ENCODE results near the gene CACNA1S. TPM values are rescaled to one million over a fixed set of nuclear protein-coding genes. Genes with fewer than 3 reads are reported as not detected.

CACNA1S gene
- total and polyA plus RNA-seq, 2 donors (not counting 1 experiment from before 2014, with no cell fraction given), result not detected

DNA sequence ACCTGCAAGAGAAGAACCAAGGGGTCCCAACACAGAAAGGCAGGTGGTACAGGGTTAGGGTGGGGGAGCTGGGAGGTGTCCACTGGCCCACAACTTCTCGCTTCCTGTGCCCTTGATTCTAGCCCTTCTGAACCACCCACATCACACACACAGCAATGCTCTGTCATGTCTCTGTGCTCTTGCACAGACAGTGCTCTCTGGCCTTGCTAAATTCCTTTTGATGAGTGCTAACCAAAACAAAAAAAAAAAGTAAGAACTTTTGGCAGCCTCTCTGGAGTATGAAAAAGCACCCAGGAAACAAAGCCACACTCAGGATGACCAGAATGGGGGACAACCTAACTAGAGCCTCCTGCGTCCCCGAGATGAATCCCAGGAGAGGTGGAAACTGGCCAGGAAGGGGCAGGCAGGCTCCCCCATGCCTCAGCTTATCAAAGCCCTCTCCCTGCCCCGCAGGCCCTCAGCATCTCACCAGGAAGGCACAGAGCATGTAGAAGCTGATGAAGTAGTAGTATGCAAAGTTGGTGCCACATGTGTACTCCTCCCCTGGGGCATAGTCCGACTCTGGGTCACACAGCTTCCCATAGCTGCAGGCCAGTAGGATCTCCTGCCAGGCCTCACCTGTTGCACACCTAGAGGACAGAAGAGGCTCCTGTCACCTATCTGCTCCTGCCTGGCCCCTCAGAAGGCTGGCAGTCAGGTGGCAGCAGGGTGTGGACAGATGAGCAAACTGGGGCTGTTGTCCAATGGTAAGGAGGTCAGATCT, 61.5 kb downstream of the CACNA1S start:
- Histone ChIP-seq H3K4me2 (replicated peaks; ENCODE audit: low read depth, low read length, poor library complexity, severe bottlenecking) (peak overlapping the region; percentile 11), H3K4me3 (ENCODE audit: control extremely low read depth in 1 of 5, extremely low read depth in 1 of 5, insufficient read depth in 1 of 5, low read depth in 2 of 5, low read length in 4 of 5) (no peak overlapping the region), H3K9ac (ENCODE audit: low read length) (no peak overlapping the region), H4K20me1 (ENCODE audit: control insufficient read depth, insufficient read depth, low read length, poor library complexity, severe bottlenecking) (no peaks in the 10 kb centered on the region), H3K79me2 (ENCODE audit: control insufficient read depth, insufficient read depth, low read length) (no peaks in the 10 kb centered on the region), H3K27me3 (replicated peaks in 1 of 4; ENCODE audit: control extremely low read depth in 1 of 4, control insufficient read depth in 3 of 4, insufficient read depth in 4 of 4, low read length in 3 of 4) (peaks cover 0 to 5% (median 1%) of the 10 kb centered on the region in 4 experiments), H3K4me1 (ENCODE audit: control insufficient read depth in 2 of 2, insufficient read depth in 2 of 2, low read length in 2 of 2) (peaks cover 17 to 50% of the 10 kb centered on the region in 2 donors), H2AFZ (ENCODE audit: insufficient read depth, low read depth, low read length, poor library complexity, severe bottlenecking) (peak overlapping the region; percentile 23), H3K36me3 (replicated peaks in 1 of 2; ENCODE audit: control extremely low read depth in 1 of 2, control insufficient read depth in 1 of 2, extremely low read depth in 1 of 2, insufficient read depth in 2 of 2, low read length in 1 of 2) (no peaks in the 10 kb centered on the region), H3K27ac (ENCODE audit: low read length in 2 of 2) (no peak overlapping the region), H3K9me3 (ENCODE audit: control extremely low read depth in 1 of 3, control insufficient read depth in 2 of 3, insufficient read depth in 1 of 3, low read length in 2 of 3) (no peaks in the 10 kb centered on the region)
- ChIA-PET CTCF (interaction anchor here (0.6 to 15.0 kb wide), 5 partner anchors 8 to 199 kb away, joined by 3 to 303 read pairs (median 5); no protein-coding TSS in a partner anchor), POLR2A (no interaction called here)
- no peak for TF ChIP-seq EZH2 (IDR thresholded peaks at IDR 0.05; ENCODE audit: borderline replicate concordance, insufficient read depth, low read depth, low read length, poor library complexity, severe bottlenecking)
- TF ChIP-seq, protein P1, sequence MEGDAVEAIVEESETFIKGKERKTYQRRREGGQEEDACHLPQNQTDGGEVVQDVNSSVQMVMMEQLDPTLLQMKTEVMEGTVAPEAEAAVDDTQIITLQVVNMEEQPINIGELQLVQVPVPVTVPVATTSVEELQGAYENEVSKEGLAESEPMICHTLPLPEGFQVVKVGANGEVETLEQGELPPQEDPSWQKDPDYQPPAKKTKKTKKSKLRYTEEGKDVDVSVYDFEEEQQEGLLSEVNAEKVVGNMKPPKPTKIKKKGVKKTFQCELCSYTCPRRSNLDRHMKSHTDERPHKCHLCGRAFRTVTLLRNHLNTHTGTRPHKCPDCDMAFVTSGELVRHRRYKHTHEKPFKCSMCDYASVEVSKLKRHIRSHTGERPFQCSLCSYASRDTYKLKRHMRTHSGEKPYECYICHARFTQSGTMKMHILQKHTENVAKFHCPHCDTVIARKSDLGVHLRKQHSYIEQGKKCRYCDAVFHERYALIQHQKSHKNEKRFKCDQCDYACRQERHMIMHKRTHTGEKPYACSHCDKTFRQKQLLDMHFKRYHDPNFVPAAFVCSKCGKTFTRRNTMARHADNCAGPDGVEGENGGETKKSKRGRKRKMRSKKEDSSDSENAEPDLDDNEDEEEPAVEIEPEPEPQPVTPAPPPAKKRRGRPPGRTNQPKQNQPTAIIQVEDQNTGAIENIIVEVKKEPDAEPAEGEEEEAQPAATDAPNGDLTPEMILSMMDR (IDR thresholded peaks at IDR 0.05), result no peak
- H3K4me1 Mint-ChIP-seq, result peaks cover 41% of the 10 kb centered on the region
- ATAC-seq (ENCODE audit: low read depth) (peak; percentile 53), DNase-seq (peak; percentile 25)
- H3K4me3 Mint-ChIP-seq, result no peak overlapping the region
- no peaks in the 10 kb centered on the region for H3K9me3 Mint-ChIP-seq (ENCODE audit: insufficient read depth)
- intact Hi-C loops (cut with micrococcal nuclease), result no loop called here
- no peaks in the 10 kb centered on the region for H3K27me3 Mint-ChIP-seq
- no peak overlapping the region for H3K27ac Mint-ChIP-seq
- WGBS (ENCODE audit: insufficient coverage), result 16% methylated on average over 5 of the region's 5 CpGs

DNA sequence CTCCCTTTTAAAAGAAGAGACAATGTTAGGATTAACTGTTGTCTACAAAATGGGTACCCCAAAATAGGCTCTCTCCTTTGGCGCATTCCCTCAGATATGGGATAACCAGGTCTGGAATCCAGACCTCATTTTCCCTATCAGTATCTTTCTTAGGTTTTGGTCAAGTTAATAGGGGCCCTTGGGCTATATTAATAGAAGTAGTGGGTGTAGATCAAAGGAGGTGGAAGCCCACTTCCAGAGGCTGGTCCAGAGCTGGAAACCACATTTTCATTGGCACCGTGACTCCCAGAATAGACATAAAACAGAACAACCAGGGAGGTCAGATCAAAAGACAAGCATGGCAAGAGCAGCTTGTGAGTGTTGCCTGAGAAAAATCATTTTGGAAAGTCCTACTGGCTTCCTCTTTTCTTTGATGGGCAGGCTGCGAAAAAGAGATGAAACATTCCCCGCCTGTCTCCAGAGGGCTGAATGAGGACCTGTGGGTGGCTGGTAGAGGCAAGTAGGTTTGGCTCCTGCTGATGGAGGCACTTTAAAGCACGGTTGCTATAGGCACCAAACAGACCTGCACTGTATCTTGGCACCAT, 62.9 kb downstream of the CACNA1S start:
- Histone ChIP-seq H3K79me2 (ENCODE audit: control insufficient read depth, insufficient read depth, low read length) (no peaks in the 10 kb centered on the region), H2AFZ (ENCODE audit: insufficient read depth, low read depth, low read length, poor library complexity, severe bottlenecking) (no peak overlapping the region), H3K9me3 (ENCODE audit: control extremely low read depth in 1 of 3, control insufficient read depth in 2 of 3, insufficient read depth in 1 of 3, low read length in 2 of 3) (no peaks in the 10 kb centered on the region), H3K27ac (ENCODE audit: low read length in 2 of 2) (no peak overlapping the region), H3K9ac (ENCODE audit: low read length) (no peak overlapping the region), H3K4me1 (ENCODE audit: control insufficient read depth in 2 of 2, insufficient read depth in 2 of 2, low read length in 2 of 2) (peaks cover 7 to 37% of the 10 kb centered on the region in 2 donors), H3K4me3 (ENCODE audit: control extremely low read depth in 1 of 5, extremely low read depth in 1 of 5, insufficient read depth in 1 of 5, low read depth in 2 of 5, low read length in 4 of 5) (no peak overlapping the region), H3K27me3 (replicated peaks in 1 of 4; ENCODE audit: control extremely low read depth in 1 of 4, control insufficient read depth in 3 of 4, insufficient read depth in 4 of 4, low read length in 3 of 4) (peaks cover 0 to 5% (median 1%) of the 10 kb centered on the region in 4 experiments), H3K36me3 (replicated peaks in 1 of 2; ENCODE audit: control extremely low read depth in 1 of 2, control insufficient read depth in 1 of 2, extremely low read depth in 1 of 2, insufficient read depth in 2 of 2, low read length in 1 of 2) (no peaks in the 10 kb centered on the region), H3K4me2 (replicated peaks; ENCODE audit: low read depth, low read length, poor library complexity, severe bottlenecking) (no peak overlapping the region), H4K20me1 (ENCODE audit: control insufficient read depth, insufficient read depth, low read length, poor library complexity, severe bottlenecking) (no peaks in the 10 kb centered on the region)
- intact Hi-C loops (cut with micrococcal nuclease), result loop anchor here (10.0 kb wide), 1 partner anchor 495 kb away; no protein-coding TSS in a partner anchor
- DNase-seq (no peak), ATAC-seq (ENCODE audit: low read depth) (no peak)
- Mint-ChIP-seq H3K4me3 (no peak overlapping the region), H3K9me3 (ENCODE audit: insufficient read depth) (no peaks in the 10 kb centered on the region), H3K27me3 (peaks cover 3% of the 10 kb centered on the region), H3K27ac (no peak overlapping the region), H3K4me1 (peaks cover 29% of the 10 kb centered on the region)
- 54% methylated on average over 2 of the region's 5 CpGs for WGBS (ENCODE audit: insufficient coverage)
- TF ChIP-seq, protein P1 (IDR thresholded peaks at IDR 0.05), result no peak
- no peak for TF ChIP-seq EZH2 (IDR thresholded peaks at IDR 0.05; ENCODE audit: borderline replicate concordance, insufficient read depth, low read depth, low read length, poor library complexity, severe bottlenecking)
- ChIA-PET POLR2A (no interaction called here), CTCF (interaction anchor here (1.2 to 15.0 kb wide), 3 partner anchors 10 to 75 kb away, joined by 4 to 303 read pairs (median 7); no protein-coding TSS in a partner anchor)

Measured in B cell (primary cell).